Inflammatory macrophage treated with lipopolysaccharide for 1 hour (primary cell): ENCODE results near the gene FGL2.
A peak's percentile ranks its signal among the peaks of the same experiment; 100 is the strongest.
"Not testable (repeated sequence)": the region's sequence is repeated elsewhere in the genome, so short reads cannot be mapped to it uniquely, and the experiment has no call there.

ENCODE experiments used
- DNase-seq, 2 donors: peaks; one replicate each; pipeline ENCODE4 v3.0.0-alpha.2; 2020 to 2022

FGL2 gene

GRCh38 chr7:77216181-77216845 is 16.7 kb upstream of the FGL2 start:
- DNase-seq = no peak

GRCh38 chr7:77209479-77210139 is 10.0 kb upstream of the FGL2 start:
- DNase-seq = no peak

GRCh38 chr7:77208416-77208815 is 8.8 kb upstream of the FGL2 start:
- no peak for DNase-seq

GRCh38 chr7:77205706-77206105 is 6.1 kb upstream of the FGL2 start:
- no peak for DNase-seq

- no peak for DNase-seq
Measured at GRCh38 chr7:77202481-77202976, 2.9 kb upstream of the FGL2 start.

- peak; percentile 39 to 46 for DNase-seq
Measured at GRCh38 chr7:77200542-77200941, 923 bp upstream of the FGL2 start.

GRCh38 chr7:77197141-77197540 is 2.5 kb downstream of the FGL2 start:
- DNase-seq = no peak

- DNase-seq = peak; percentile 34 to 47
Measured at GRCh38 chr7:77188731-77189437, 10.7 kb downstream of the FGL2 start.

GRCh38 chr7:77185866-77186265 is 13.8 kb downstream of the FGL2 start:
- peak in 1 of 2 donors; percentile 30 for DNase-seq

- no peak for DNase-seq
Measured at GRCh38 chr7:77184990-77185389, 14.6 kb downstream of the FGL2 start.

- DNase-seq = no peak
Measured at GRCh38 chr7:77184463-77184862, 15.2 kb downstream of the FGL2 start.

GRCh38 chr7:77182261-77182660 is 17.4 kb downstream of the FGL2 start:
- DNase-seq = no peak

- DNase-seq = no peak
Measured at GRCh38 chr7:77181734-77182133, 17.9 kb downstream of the FGL2 start.

GRCh38 chr7:77181015-77181595 is 18.5 kb downstream of the FGL2 start:
- DNase-seq = no peak

GRCh38 chr7:77178024-77178423 is 21.6 kb downstream of the FGL2 start:
- DNase-seq = not testable (repeated sequence)

- DNase-seq = not testable (repeated sequence)
Measured at GRCh38 chr7:77177321-77177904, 22.2 kb downstream of the FGL2 start.

- not testable (repeated sequence) for DNase-seq
Measured at GRCh38 chr7:77175274-77175800, 24.3 kb downstream of the FGL2 start.

- DNase-seq = not testable (repeated sequence)
Measured at GRCh38 chr7:77174418-77174817, 25.2 kb downstream of the FGL2 start.

- not testable (repeated sequence) for DNase-seq
Measured at GRCh38 chr7:77172437-77173172, 27.0 kb downstream of the FGL2 start.

GRCh38 chr7:77171073-77171472 is 28.5 kb downstream of the FGL2 start:
- not testable (repeated sequence) for DNase-seq

GRCh38 chr7:77157446-77157845 is 42.2 kb downstream of the FGL2 start:
- peak; percentile 85 to 87 for DNase-seq

- DNase-seq = not testable (repeated sequence)
Measured at GRCh38 chr7:77157034-77157433, 42.6 kb downstream of the FGL2 start.
